ENCODE results near the gene TNRC18. TPM values are rescaled to one million over a fixed set of nuclear protein-coding genes. Genes with fewer than 3 reads are reported as not detected.
A peak's percentile ranks its signal among the peaks of the same experiment; 100 is the strongest.

The TNRC18 gene
- total RNA-seq, 3 donors from 2014 or later (not counting 1 experiment from before 2014, with no cell fraction given), result 111 to 127 (median 124) TPM

GRCh38 chr7:5397736-5398135 lies 25.9 kb downstream of the TNRC18 start:
- H3K4me1 Mint-ChIP-seq, result peaks cover 34 to 45% of the 10 kb centered on the region in 2 donors
- H3K27ac ChIP-seq (ENCODE audit: low read length), result peak overlapping the region; percentile 97
- H3K4me1 ChIP-seq (ENCODE audit: control insufficient read depth, insufficient read depth, low read length), result peaks cover 46% of the 10 kb centered on the region
- H3K27ac Mint-ChIP-seq, result peak overlapping the region; percentile 96 to 98
- H3K27me3 Mint-ChIP-seq (ENCODE audit: low read depth in 2 of 2), result no peaks in the 10 kb centered on the region
- no peaks in the 10 kb centered on the region for H3K36me3 Mint-ChIP-seq
- H3K36me3 ChIP-seq (ENCODE audit: control insufficient read depth, insufficient read depth, low read length), result peaks cover 16% of the 10 kb centered on the region
- H3K9me3 ChIP-seq (ENCODE audit: control insufficient read depth, insufficient read depth, low read length), result no peaks in the 10 kb centered on the region
- 61% methylated on average over 7 of the region's 7 CpGs for WGBS (ENCODE audit: insufficient coverage)
- H3K27me3 ChIP-seq (ENCODE audit: control insufficient read depth, insufficient read depth, low read length), result no peaks in the 10 kb centered on the region
- H3K9me3 Mint-ChIP-seq, result no peaks in the 10 kb centered on the region
- ATAC-seq (no peak), DNase-seq (peak in 1 of 2 donors; percentile 51)
- H3K4me3 Mint-ChIP-seq, result peak overlapping the region; percentile 82
- peak overlapping the region; percentile 94 for H3K4me3 ChIP-seq (ENCODE audit: low read length)
- intact Hi-C loops (cut with micrococcal nuclease), result loop anchor here (1.0 kb wide), 1 partner anchor 70 kb away; no protein-coding TSS in a partner anchor
- TF ChIP-seq CTCF (IDR thresholded peaks at IDR 0.05), result no peak

- Histone ChIP-seq H3K4me3 (ENCODE audit: low read length) (peak overlapping the region; percentile 94), H3K4me1 (ENCODE audit: control insufficient read depth, insufficient read depth, low read length) (peaks cover 49% of the 10 kb centered on the region), H3K27me3 (ENCODE audit: control insufficient read depth, insufficient read depth, low read length) (no peaks in the 10 kb centered on the region), H3K36me3 (ENCODE audit: control insufficient read depth, insufficient read depth, low read length) (peaks cover 21% of the 10 kb centered on the region), H3K27ac (ENCODE audit: low read length) (peak overlapping the region; percentile 97), H3K9me3 (ENCODE audit: control insufficient read depth, insufficient read depth, low read length) (no peaks in the 10 kb centered on the region)
- peak overlapping the region; percentile 82 for H3K4me3 Mint-ChIP-seq
- DNase-seq (peak; percentile 90 to 97), ATAC-seq (peak; percentile 91 to 97 (median 93))
- H3K27me3 Mint-ChIP-seq (ENCODE audit: low read depth in 2 of 2), result no peaks in the 10 kb centered on the region
- peaks cover 36 to 48% of the 10 kb centered on the region in 2 donors for H3K4me1 Mint-ChIP-seq
- no peaks in the 10 kb centered on the region for H3K36me3 Mint-ChIP-seq
- intact Hi-C loops (cut with micrococcal nuclease), result loop anchor here (1.0 kb wide), 1 partner anchor 70 kb away; no protein-coding TSS in a partner anchor
- no peak for TF ChIP-seq CTCF (IDR thresholded peaks at IDR 0.05)
- H3K9me3 Mint-ChIP-seq, result no peaks in the 10 kb centered on the region
- peak overlapping the region; percentile 96 to 98 for H3K27ac Mint-ChIP-seq
- WGBS (ENCODE audit: insufficient coverage), result 2% methylated on average over 30 of the region's 30 CpGs
Measured at GRCh38 chr7:5396999-5397663, 26.5 kb downstream of the TNRC18 start.

DNA sequence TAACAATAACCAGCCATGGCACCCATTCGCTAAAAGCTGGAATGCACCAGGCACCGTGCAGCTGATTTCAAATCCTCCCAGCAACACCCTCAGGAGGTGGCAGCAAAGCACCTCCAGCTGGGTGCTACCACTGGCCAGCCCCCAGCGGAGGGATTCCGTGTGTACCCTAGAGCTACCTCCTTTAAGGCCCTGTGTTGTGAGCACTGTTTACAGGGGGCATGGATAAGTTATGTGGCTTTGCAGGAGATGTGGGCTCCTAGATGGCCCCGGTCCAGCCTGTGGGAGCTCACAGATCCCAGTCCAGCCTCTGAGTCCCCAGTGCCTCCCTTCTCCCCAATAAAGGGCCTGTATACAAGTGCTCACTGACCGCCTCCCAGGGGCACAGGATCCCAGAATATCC lies 27.1 kb downstream of the TNRC18 start:
- Histone ChIP-seq H3K27ac (ENCODE audit: low read length) (peak overlapping the region; percentile 97), H3K4me1 (ENCODE audit: control insufficient read depth, insufficient read depth, low read length) (peaks cover 49% of the 10 kb centered on the region), H3K9me3 (ENCODE audit: control insufficient read depth, insufficient read depth, low read length) (no peaks in the 10 kb centered on the region), H3K27me3 (ENCODE audit: control insufficient read depth, insufficient read depth, low read length) (no peaks in the 10 kb centered on the region), H3K36me3 (ENCODE audit: control insufficient read depth, insufficient read depth, low read length) (peaks cover 27% of the 10 kb centered on the region), H3K4me3 (ENCODE audit: low read length) (peak overlapping the region; percentile 94)
- peak; percentile 32 for TF ChIP-seq CTCF (IDR thresholded peaks at IDR 0.05)
- Mint-ChIP-seq H3K4me3 (peak overlapping the region; percentile 82), H3K36me3 (no peaks in the 10 kb centered on the region), H3K27ac (peak overlapping the region; percentile 96 to 98), H3K27me3 (ENCODE audit: low read depth in 2 of 2) (no peaks in the 10 kb centered on the region), H3K9me3 (no peaks in the 10 kb centered on the region), H3K4me1 (peaks cover 36 to 47% of the 10 kb centered on the region in 2 donors)
- DNase-seq, result peak; percentile 64 to 86
- 5% methylated on average over 6 of the region's 6 CpGs for WGBS (ENCODE audit: insufficient coverage)
- intact Hi-C loops (cut with micrococcal nuclease), result no loop called here
- ATAC-seq, result peak; percentile 53 to 70 (median 54)

All from natural killer cell (primary cell).